OCI-LY1 (cell line): Measurements from ENCODE around the gene EPS8L3.

Experiments
- EZH2 ChIP-seq: fragments of 200-600 bp; sonication (generic), shearing (Covaris generic); IDR thresholded peaks from 2 replicates; pipeline ENCODE4 v1.8.0; 2017; ENCODE audit warnings: borderline replicate concordance, mixed run types, mild to moderate bottlenecking, antibody characterized with exemption, low read length, moderate library complexity, mixed read lengths
- TF ChIP-seq, protein P1 (sequence below): fragments of 200-600 bp; sonication (generic), shearing (Covaris generic); IDR thresholded peaks from 2 replicates; pipeline ENCODE4 v1.5.1; 2017; ENCODE audit warnings: mild to moderate bottlenecking, antibody characterized with exemption, low read length, moderate library complexity, mixed read lengths

DNA sequence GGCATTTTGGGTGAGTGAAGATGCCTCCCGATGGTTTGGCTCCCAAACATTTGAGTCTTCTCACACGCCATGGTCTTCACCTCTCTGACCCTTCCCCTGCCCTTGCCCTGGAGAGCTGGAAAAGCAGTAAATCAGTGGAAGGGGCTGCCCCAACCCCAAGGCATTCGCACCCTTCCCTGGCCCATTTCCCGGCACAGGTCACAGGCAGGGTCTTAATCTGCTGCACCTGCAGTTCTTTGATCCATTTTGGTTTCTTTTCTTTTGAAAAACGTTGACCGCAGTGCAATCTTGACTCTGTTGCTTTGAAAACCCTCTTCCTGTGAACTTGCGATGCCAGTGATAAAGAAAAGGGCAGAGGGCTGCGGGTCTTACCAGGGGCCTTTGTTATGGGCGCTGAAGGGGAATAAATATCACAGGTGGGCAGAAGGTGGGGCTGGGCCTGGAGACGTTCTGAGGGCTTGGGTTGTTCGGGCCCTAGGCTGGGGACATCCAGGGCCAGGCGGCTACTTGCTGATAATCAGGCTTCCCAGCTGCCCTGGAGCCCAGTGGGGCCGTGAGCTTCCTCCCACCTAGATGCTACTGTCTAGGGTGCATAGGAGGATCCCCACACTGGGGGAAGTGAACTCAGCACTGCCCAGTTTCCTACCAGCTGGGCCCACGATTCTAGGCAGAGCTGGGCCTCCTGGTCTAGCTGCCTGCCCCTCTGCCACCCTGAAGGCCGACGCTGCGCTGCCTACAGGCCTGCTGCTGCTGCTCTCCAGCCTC, 38.6 kb upstream of the EPS8L3 start:
- TF ChIP-seq, protein P1, sequence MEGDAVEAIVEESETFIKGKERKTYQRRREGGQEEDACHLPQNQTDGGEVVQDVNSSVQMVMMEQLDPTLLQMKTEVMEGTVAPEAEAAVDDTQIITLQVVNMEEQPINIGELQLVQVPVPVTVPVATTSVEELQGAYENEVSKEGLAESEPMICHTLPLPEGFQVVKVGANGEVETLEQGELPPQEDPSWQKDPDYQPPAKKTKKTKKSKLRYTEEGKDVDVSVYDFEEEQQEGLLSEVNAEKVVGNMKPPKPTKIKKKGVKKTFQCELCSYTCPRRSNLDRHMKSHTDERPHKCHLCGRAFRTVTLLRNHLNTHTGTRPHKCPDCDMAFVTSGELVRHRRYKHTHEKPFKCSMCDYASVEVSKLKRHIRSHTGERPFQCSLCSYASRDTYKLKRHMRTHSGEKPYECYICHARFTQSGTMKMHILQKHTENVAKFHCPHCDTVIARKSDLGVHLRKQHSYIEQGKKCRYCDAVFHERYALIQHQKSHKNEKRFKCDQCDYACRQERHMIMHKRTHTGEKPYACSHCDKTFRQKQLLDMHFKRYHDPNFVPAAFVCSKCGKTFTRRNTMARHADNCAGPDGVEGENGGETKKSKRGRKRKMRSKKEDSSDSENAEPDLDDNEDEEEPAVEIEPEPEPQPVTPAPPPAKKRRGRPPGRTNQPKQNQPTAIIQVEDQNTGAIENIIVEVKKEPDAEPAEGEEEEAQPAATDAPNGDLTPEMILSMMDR: no peak
- no peak for TF ChIP-seq EZH2
